Activated naive CD4-positive, alpha-beta T cell treated with anti-CD3 and anti-CD28 coated beads, Interleukin-2, amount 50 U/mL, for 16 hours (primary cell): Measurements from ENCODE around the gene COL8A2.

ENCODE experiments used
- DNase-seq: peaks from one replicate; pipeline ENCODE4 v3.0.0-alpha.2; 2020

COL8A2 gene

GRCh38 chr1:36134505-36135329 lies 9.7 kb upstream of the COL8A2 start:
- DNase-seq: no peak

DNA sequence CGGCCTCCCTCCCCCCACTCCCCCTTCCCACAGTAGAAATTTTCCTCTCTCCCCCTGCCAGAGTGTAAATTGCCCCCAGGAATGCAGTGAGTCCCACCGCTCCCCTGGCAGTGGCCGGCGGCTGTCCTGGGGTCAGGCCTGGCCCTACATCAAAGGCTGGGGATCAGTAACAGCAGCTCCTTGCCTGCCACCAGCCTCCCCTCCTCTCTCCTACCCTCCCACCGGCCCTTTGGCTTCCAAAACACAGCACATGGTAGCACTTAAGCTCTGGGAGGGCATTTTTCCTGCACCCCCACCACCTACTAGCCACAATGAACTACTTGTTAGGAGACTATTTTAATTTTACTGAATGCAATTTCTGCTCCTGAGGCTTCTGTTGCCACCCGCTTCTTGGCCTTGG lies 9.0 kb upstream of the COL8A2 start:
- no peak for DNase-seq

- no peak for DNase-seq
Observed at GRCh38 chr1:36133484-36133883, 8.5 kb upstream of the COL8A2 start.

GRCh38 chr1:36132029-36132428 lies 7.0 kb upstream of the COL8A2 start:
- DNase-seq: no peak

DNA sequence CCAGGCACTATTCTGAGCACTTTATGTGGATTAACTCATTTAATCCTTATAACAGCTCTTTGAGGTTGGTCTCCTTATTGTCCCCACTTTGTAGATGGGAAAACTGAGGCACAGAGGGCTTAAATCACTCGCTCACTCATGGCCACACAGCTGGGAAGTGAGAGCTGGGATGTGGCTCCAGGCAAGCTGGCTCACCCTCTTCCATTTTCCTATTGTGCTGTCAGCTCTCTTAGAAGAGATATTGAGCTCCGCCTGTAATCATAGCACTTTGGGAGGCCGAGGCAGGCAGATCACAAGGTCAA lies 3.8 kb upstream of the COL8A2 start:
- no peak for DNase-seq

GRCh38 chr1:36128126-36128904 lies 3.3 kb upstream of the COL8A2 start:
- no peak for DNase-seq

DNA sequence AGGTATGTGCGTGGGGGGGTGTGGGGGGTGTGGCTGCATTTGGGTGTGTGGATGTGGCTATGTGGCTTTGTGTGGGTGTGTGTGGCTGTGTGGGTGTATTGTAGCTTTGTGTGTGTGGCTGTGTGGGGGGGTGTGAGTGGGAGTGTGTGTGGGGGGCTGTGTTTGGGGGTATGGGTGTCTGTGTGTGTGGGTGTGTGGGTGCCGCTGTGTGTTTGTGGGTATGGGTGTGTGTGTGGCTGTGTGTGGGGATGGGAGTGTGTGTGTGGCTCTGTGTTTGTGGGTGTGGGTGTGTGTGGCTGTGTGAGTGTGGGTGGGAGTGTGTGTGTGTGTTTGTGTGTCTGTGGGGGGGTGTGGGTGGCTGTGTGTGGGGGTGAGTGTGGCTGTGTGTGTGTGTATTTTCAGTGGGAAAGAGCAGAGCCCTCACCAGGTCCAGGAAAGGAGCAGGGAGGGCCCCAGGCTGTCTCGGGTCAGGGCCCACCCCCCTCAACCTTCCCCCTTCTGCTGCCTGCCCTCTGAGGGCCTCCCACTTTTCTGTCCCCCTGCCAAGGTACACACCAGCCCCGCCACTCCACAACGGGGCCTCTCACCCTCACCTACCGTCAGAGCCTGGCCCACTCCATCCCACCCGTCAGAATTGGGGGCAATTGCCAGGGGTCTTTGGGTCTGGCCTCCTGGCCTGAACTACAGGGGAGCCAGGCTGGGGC lies 1.9 kb upstream of the COL8A2 start:
- no peak for DNase-seq

DNA sequence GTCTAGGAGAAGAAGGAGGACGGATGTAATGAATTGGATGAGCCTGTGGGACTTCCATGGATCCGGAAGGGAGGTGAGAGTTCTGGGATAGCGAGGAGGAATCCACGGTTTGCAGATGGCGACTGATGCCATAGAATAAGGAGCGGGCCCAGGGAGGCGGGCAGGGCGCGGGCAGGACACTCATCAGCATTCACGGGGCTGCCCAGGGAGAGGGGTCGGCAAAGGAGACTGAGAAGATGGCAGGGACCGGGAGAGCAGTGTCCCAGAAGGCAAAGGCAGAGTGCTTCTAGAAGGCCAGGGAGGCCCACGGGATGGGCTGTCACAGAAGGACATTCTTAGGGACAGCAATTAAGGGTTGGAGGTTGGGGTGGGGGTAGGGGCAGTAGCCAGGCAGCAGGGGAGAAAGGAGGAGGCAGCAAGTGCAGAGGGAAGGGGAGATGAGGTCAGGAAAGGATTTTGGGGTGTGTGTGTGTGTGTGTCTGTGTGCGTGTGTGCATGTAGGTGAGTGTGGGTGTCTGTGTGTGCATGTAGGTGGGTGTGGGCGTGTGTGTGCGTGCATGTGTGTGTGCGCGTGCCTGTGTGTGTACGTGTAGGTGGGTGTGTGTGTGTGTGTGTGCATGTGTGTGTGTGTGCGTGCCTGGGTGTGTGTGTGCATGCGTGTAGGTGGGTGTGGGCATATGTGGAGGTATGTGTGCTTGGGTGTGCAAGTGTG lies 1.1 kb upstream of the COL8A2 start:
- DNase-seq: no peak

DNA sequence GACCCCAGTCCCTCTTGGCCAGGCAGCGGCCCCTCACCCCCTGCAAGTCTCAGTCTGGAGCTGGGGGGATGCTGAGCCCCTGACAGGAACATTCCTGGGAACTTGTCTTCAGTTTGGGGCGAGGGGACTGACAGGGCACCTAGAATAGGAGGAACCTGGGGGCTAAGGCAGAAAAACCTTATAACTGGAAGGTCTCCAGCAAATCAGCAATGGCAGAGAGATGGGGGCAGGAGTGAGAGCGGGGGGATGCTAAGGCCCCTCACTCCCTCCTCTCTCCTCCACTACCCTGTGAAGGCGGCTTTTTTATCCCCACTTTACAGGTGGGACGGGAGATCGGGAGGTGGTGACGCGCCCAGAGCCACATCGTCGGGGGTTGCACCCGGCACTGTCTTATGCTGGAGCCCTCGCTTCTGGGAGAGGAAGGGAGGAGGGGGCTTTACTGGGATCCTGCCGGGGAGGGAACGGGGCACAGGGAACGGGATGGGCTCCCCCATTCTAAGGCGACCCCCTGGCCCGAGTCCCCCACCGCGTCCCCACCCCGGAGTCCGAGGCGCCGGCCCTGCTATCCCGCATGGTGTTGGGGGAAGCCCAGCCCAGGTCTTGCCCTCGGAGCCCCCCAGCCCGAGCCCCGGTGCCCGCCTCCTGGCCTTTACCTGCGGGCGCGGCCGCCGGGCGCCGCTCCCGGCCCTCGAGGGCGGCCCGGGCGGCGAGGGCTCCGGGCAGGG lies 456 bp downstream of the COL8A2 start:
- DNase-seq: no peak

- DNase-seq: no peak
Observed at GRCh38 chr1:36123356-36123755, 1.7 kb downstream of the COL8A2 start.

- DNase-seq: no peak
Observed at GRCh38 chr1:36122062-36123030, 2.7 kb downstream of the COL8A2 start.

DNA sequence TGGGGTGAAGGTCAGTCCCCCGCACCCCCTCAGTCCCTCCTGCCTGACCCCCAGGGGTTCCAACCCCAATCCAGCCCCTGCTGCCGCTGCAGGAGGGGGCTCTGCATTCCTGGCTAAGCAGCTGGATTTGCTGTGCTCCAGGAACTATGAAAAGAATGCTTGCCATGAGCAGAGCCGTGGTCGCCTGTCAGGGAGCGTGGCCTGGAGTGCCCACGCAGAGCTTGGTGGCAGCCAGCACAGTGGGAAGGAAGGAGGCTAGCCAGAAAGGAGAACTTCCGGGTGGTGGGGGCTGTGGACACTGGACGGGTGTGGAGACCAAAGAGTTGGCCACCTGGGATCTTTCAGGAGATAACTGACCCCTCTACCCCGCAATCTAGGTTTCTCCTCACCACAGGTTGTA lies 5.6 kb downstream of the COL8A2 start:
- no peak for DNase-seq

DNA sequence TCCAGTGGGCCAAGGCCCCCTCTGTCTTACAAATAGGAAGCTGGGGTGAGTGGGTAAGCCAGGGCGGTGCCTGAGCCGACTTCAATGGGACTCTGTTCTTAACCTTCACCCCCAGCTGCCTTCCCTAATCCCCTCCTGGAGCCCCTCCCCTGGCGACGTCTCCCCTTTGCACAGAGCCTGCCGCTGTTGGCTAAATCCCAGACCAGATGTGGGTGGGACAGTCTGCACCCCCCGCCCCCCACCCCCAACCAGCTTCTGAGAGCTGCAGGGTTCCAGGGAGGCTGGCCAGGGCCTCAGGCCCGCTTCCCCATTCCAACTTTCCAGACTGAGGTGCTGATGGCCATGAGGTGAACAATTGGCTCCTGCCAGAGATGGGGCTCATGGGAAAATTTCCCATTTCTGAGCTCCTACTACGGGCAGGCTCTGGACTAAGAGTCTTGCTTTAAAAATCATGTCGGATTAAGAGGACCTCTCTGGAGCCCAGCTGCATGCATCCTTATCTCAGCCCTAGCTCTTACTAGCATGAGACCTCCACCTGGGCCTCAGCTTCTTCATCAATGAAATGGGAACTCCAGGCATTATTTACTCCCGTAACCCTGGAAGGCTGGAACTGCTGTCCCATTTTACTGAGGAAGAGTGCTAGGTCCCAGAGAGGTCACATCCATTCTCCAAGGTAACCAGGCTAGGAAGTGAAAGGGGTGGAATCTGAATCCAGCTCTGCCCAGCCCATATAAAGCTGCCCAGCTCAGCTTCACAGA lies 6.4 kb downstream of the COL8A2 start:
- no peak for DNase-seq

DNA sequence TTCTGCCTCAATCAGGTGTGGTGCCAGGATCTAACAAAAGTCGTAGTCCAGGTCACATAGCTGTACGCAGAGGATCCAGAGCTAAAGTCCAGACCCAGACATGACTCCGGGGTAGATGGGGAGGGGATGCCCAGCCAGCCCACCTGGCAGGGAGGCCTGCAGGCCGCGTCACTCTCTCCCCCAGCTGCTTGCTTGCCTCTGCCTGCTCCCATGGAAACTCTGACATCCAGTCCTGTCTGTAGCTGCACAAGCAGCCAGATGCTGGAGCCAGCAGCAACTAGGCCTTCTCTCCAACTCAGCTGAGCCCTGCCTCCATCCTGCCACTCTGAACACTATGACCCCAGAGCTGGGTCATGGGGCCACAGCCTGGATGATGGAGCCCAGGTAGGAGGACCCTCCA lies 8.1 kb downstream of the COL8A2 start:
- no peak for DNase-seq

- DNase-seq: no peak
Observed at GRCh38 chr1:36115931-36116330, 9.1 kb downstream of the COL8A2 start.

DNA sequence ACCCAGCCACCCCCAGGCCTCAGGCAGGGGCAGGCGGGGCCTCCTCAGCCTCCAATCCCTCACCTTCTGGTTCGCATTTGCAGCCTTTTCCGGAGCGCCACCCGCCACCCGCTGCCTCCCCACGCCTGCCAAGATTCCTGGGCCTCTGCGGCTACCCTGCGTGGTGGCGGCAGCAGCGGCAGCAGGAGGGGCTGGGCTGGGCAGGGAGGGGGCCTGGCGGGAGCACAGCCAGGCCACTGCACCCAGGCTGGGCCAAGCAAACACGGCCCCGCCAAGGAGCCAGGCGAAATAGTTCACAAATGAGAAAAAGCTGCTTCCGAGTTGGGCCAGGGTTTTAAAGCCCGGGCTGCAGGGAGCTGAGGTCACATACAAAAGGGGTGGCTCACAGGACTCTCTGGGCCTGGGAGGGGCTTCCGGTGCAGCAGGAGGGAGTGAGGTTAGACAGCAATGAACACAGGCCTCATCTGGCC lies 9.8 kb downstream of the COL8A2 start:
- no peak for DNase-seq

DNA sequence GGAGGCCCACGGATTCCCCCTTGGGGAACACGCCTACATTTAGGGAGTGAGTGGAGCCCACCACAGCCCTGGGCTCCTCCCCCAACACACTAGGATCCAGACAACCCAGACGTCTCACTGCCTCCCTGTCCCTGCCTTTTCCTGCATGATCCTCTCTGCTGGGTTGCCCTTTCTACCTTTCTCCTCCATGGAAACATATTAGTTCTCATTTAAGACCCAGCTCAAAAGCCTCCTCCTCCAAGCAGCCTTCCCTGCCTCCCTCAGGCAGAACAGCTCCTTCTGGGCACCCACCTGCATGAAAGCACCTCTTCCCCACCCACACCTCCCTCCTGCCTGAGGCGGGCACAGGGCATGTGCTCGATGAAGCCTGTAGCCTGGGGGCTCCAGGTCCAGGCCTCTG lies 10.7 kb downstream of the COL8A2 start:
- no peak for DNase-seq

- DNase-seq: no peak
Observed at GRCh38 chr1:36112823-36113222, 12.2 kb downstream of the COL8A2 start.

DNA sequence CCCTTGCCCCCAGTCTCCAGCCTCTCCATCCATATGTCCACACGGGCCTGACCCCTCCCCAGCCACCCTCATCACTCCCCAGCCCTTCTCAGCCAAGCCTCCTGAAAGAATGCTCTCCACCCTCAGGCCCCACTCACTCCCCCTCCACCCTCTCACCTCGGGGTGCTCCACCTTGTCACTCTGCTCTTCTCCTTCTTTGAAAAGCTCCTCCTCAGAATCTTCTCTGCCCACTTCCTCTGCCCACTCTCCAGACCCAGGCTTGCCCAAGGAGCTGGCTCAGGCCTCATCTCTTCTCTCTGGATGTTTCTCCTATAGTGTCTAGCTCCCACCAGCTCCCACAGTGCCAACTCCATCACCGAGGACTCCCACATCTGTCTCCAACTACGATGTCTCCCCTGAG lies 13.9 kb downstream of the COL8A2 start:
- DNase-seq: no peak

DNA sequence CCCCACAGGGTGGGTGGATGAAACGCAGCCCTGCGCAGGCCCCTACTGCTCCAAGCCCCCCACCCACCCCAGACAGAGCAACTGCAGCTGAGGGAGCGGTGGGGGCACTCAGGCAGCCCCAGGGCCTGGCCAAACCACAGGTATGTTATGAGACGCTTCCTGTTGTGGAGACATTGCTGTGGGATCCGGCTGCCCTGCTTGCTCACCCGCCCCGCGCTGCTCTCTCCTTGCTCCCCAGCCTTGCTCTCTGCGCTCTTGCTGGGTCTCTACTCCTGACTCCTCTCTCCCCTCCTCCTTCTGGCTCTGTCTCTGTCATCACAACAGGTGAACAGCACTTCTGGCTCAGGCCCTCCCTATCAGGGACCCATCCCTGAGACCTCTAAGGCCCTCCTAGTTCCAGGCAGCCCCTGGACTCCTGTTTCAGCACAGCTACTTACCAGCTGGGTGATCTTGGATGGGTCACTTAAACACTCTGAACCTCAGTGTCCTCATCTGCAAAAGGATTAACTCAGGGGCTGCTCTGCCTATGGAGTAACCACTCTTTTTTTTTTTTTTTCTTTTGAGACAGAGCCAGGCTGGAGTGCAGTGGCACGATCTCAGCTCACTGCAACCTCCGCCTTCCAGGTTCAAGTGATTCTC lies 15.9 kb downstream of the COL8A2 start:
- DNase-seq: peak; percentile 46
